Esophagus mucosa (tissue), 1 donor: ENCODE data around the gene CINP. TPM values are rescaled to one million over a fixed set of nuclear protein-coding genes. Genes with fewer than 3 reads are reported as not detected.

ENCODE experiments used
- ATAC-seq: fragments of 200-7000 bp; cut with Tn5 transposase; one replicate; pipeline ENCODE4 v1.9.1; 2020
- total RNA-seq: library from RNA; stranded (reverse); gene quantifications from one replicate; pipeline ENCODE4 v1.2.4, GENCODE V29; 2023
- donor health status: DM: yes; HTN: yes; CAD: no.

Gene CINP
- 29.6 TPM for total RNA-seq

DNA sequence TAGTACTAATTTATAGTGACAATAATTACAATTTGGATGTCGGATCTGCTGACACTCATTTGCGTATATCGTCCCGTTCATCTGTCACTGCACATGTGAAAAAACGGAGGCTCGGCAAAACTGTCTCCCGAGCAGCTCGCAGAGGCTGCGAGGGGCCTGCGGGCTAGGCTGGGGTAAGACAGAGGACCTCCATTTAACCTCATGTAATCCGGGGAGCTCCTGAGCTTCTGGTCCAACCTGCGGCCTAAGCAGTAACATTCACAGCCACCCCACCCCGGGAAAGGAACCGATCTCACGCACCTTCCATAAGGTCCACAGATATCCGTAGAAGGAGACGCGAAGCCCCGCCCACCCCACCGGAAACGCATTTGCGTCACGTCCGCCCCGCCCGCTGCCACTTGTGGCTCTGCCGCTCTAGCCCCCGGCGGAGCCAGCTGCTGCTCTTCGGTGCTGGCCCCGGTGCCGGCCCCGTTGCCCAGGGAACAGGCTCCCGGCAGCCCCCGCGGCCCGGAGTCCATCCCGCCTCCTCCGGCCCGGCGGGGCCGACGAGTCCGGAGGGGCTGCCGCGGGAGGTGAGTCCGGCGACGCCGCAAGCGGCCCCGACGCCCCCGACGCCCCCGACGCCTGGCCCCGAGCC is at the start of gene CINP, which contains the start of gene TECPR2:
TSS of gene CINP (minus strand) at position 346 of the 637 bp plus-strand sequence. CDS start at position 307, 39 bp downstream.
TSS of gene TECPR2 (plus strand) at position 397 of the 637 bp plus-strand sequence. CDS start 13,781 bp downstream, outside the sequence.
- peak; percentile 97 for ATAC-seq

DNA sequence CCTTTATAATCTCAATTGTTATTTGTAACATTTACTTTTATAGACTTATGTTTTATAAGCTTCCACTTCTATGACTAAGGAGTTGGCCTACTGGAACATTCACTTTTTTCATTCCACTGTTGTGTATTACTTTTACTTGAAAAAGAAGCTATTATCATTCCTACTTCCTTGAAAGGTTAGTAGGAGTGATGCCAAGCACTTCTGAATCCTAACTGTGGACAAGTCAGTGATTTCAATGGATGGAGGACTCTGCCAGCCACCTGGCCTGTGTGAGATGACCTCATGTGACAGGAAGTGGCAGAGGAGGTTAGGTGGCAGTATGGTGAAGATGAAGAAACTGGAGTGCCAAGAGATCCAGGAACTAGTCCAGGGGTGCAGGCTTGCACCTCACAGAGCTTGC is 46.0 kb upstream of the CINP start:
- no peak for ATAC-seq

DNA sequence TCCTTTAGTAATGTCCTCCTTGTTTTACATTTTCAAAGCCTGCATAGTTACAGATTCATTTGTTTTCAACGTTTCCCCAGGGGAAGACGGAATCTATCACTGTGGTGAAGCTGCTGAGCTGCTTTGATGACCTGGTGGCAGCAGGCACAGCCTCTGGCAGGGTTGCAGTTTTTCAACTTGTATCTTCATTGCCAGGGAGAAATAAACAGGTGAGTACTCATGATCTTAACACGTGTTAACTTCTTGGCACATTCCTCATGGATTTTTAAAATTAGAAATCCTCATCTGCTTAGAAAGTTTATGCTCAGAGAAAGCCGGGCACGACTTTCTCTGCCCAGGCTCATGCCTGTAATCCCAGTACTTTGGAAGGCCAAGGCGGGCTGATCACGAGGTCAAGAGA is 44.6 kb upstream of the CINP start:
- ATAC-seq = no peak

DNA sequence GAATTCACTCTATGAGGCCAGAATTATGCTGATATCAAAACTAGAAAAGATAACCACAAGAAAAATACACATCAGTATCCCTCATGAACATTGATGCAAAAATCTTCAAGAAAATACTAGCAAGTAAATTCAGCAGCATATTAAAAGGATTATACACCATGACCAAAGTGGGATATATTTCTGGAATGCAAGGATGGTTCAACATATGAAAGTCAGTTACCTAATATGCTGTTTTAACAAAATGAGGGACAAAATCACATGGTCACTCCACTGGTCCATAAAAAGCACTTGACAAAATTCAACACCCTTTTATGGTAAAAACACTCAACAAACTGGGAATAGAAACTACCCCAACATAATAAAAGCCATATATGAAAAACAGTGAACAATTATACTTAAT is 40.3 kb upstream of the CINP start:
- ATAC-seq = no peak

DNA sequence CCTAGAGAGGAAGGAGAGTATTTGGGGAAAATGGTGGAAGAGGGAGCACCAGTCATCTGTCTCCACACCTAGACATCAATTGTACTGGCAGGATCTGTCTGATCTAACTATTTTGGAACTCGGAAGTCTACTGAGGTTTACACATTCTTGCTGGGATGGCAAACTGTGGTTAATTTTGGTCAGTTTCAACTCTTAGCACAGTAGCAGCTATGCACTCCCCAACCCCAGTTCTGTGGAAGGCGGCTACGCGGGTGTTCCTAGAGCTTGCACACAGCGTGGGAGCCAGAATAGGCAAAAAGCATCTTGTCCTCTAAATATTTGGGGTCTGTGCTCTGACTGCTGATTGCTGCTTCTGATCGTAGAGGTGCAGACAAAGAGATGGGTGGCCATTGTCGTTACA is 33.8 kb upstream of the CINP start:
- no peak for ATAC-seq

DNA sequence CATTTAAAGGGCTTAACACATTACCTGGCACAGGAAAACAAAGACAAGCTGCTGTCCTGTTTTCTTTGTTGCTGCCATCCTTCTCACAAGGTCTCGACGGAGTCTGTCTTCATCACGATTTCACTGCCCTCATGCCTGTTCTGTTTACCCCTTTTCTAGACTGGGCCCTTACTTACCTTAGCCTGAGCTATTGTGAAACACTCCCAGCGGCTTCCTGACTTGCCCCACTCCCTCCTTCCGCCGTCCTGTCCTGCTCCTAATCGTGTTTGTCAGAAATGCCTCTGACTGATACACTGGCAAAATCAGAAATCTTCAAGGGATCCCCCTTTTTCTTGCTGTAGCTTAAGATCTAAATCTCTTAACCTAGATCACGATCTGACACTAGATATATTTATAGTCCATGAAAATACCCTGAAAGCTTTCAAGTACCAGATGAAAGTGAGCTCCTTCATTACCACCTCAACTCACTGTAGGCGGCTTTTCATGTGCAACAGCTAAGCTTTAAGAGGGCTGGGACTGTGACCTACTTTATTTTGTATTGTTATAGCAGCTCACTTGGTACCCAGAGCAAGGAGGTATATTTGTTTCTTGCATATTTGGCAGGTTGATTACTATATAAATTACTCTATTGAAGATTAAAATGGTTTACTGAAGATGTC is 32.2 kb upstream of the CINP start:
- no peak for ATAC-seq

DNA sequence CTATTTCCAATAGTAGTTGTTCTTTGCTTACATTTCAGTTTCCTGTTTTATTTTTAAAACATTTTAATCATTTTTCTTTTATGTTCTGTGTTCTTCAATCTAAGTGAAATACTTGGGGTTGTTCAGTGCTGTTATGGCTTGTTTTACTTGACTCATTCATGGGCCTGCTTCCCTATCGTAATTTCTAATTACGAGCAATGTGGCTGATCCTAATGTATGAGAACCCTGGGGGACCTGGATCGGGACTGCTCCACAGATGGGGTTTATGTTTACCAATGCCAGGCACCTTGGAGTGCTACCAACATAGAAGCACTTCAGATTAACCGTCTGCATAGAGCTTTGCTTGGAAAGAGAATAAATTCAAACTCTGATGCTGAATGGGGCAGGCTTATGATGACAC is 29.8 kb upstream of the CINP start:
- ATAC-seq = no peak

DNA sequence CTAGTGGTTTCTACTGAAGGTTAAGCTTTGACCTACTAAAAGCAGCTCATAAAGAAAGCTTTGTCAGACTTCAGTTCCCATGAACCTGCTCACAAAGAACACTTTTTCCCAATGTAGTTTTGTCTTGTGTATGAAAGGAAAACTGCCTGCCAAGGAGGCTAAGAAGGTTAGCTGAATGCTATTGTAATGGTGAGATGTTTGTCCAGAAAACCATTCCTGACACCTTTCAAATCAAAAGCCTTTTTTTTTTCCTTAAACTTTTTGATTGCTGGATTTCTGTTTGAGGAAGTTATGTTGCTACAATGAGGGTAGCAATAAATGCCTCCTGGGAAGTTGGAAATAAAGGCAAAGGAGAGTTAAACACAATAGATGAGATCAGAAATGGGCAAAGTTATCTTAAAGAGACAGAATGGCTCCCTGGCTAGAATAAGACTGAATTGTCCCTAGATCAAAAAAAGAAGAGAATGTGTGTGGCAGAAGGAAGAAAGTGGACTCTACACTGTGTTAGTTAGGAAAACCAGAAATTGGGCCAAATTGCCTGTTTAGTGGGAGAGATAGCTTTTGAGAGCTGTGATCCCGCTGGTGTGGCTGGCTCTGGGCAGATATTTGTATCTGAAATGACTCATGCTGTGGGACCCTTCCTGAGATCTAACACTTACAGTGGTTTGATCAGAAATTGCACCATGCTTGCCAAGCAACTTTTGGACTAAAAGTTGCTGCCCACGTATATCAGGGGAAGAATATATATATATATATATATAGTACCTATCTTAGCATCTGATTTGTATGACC is 27.6 kb upstream of the CINP start:
- no peak for ATAC-seq

DNA sequence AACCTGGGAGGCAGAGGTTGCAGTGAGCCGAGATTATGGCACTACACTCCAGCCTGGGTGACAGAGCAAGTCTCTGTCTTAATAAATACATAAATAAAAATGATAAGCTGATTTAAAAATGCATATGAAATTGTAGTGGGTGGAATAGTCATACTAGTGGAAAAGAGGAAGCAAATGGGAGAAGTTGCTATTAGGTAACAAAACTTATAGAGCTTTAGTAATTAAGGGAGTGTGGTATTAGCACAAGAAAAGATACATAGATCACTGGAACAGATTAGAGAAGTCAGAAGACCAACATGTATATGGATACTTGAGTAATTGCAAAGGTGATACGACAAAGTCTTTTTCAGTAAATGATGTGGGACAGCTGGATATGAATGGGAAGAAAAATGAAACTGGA is 26.6 kb upstream of the CINP start:
- ATAC-seq = no peak

DNA sequence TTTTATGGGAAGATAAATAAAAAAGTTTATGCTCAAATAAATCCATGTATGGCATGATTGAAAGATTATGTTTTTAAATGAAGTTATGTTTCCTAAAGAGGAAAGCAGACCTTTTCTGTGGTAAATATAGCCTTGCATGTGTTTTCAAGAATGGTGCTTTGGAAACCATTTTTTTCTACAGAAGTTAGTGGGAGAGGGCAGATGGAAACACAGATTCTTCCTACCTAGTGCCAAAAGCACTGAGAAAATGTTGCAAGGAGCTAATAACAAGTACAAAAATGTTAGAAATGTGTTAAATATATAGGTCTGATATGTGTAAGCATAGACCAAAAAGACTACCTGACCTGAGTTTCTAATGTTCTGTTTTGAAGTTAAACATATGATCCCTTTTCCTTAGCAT is 24.4 kb upstream of the CINP start:
- ATAC-seq = no peak

DNA sequence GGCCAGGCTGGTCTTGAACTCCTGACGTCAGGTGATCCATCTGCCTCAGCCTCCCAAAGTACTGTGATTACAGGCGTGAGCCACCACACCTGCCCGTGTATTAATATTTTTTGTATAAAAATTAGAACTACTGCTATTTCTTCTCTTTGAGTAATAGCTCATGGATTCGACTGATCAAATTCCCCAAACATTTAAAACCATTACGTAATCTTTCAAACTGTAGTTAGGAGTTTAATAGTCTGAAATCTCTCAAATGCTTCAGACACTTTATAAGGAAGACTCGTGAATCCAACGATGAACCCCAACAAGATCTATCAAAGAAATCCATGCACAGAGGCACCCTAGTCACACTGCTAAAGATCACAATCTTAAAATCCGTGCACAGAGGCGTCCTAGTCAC is 16.1 kb upstream of the CINP start:
- ATAC-seq = no peak

DNA sequence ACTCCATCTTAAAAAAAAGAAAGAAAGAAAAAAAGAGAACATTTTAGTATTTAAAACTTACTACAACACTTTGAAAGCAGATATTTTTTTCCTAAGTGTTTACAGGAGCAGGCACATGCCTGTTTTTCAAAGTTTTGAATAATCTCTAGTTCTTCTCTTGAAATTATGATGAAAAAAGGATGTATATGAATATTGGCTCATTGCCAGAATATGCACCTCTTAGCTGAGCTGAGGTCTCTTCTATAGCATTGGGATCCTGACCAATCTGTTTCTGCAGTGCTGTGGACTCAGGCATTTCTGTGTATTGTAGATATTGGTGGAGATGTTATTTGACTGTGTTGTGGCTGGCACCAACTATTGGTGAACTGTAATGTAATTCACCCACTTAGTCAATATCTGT is 15.0 kb upstream of the CINP start:
- no peak for ATAC-seq

DNA sequence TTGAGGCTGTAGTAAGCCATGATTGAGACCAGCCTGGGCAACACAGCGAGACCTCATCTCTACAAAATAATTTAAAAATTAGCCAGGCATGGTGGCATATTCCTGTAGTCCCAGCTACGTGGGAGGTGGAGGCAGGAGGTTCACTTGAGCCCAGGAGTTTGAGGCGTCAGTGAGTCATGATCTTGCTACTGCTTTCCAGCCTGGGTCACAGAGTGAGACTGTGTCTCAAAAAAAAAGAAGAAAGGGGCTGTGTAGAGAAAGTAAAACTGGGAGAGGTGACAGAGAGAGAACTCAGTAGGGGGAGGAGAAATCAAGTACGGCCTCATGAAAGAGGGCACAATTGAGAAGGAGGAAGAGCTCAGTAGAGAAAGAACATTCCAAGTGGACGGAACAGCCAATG is 12.4 kb upstream of the CINP start:
- ATAC-seq = no peak

DNA sequence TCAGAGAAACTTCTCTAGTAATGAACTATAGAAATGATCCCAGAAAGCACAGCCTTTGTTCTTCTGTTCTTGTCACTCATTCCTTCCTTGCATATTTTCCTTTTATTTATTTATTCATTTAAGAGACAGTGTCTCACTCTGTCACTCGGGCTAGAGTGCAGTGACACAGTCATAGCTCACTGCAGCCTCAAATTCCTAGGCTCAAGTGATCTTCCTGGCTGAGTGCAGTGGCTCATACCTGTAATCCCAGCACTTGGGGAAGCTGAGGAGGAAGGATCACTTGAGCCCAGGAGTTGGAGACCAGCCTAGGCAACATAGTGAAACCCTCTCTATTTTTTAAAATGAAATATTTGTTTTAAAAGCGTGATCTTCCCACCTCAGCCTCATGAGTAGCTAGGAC is 11.6 kb upstream of the CINP start:
- ATAC-seq = no peak

DNA sequence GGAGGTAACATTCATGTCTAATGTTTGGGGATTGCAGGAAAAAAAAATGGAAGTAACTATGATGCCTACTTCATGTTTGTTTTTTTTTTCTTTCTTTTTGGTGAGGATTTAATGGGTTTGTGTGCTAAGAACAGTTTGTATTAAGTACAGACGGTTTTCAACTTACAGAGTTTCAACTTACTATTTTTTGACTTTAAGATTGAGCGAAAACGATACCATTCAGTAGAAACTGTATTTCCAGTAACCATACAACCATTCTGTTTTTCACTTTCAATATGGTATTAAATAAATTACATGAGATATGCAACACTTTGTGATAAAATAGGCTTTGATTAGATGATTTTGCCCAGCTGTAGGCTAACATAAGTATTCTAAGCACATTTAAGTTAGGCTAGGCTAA is 10.4 kb upstream of the CINP start:
- no peak for ATAC-seq

DNA sequence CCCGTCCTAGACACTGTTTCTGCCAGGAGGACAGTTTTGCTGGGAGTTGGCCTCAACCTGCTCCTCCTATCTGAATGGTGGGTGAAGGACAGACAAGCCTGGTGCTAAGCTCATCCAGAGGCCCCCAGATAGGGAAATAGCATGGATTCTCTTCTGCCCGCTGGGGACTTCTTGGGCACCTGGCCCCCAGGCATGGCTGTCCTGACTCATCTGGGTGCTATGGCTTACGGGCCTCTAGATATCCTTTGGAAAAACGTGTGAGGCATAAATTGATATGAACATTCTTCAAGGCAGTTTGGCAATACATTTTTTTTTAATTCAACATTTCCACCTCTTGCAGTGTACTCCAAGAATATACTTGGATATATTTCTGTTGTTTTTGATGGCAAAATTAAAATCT is 8.7 kb upstream of the CINP start:
- no peak for ATAC-seq

DNA sequence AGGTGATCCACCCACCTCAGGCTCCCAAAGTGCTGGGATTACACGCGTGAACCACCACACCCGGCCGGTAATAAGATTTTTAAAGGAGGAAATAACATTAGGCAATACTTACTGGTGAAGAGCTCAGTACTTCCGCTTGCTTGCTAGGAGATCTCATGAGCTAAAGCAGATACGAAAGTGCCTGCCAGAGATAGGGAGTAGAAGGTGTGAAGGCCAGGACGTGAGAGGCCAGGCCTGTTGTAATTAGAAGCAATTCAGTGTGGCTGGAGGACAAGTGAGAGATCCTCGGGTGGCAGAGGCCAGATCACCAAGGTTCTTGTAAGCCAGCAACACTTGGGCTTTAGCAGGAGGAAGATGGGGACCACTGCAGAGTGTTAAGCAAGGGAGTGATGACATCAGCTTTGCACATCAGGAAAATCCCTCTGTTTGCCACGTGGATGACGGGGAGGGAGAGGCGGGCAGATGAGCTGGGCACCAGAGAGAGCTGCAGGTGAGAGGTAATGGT is 7.7 kb upstream of the CINP start:
- ATAC-seq = peak; percentile 35

DNA sequence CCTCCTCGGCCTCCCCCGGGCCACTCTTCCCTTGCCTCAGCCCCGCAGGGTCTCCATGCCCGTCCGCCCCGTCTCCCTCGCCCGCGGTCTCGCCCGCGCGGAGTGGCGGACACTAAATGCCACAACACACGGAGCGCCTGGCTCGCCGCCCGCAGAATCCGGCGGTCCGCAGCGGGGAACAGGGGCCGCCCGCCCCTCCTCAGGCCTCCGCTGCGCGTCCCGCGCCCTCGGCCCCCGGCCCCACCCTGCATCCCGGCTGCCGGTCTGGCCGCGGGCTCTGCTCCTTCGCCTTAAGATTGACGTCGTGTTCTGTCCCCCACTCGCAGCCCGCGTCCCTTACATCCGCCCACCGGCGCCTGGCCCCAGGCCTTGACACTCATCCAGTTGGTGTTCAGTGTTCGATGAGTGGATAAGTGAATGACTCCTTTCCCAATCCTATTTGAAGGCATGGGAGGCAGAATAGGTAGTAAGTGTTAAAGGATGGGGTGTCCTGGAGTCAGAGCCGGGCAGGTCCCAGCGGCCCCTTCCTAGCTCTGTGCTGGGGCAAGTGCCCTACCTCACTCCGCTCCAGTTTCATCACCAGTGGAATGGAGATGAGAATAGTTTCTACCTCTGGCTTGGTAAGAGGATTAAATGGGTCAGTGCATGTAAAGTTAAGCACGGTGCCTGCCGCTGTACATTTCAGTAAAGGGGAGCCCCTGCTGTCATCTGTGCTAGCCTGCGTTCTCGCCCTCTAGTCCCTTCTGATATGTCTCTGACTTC is 673 bp upstream of the CINP start:
- ATAC-seq = peak; percentile 30

DNA sequence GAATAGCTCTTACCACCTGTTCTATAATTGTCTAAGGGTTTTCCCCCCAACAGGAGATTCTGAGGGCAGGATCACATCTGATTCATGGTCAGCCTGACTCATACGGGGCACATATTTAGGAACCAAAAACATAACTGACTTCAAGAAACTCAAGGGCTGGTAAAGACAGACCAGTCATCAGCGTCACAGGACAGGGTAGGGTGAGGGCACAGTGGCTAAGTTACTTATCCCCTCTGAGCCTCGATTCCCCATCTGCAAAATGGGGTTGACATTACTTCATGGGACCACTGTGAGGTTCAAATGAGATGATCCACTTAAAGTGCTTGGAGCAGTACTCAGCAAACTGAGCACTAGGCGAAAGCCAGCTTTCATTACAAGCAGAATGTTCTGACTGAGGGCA is 606 bp downstream of the CINP start:
- peak; percentile 68 for ATAC-seq

DNA sequence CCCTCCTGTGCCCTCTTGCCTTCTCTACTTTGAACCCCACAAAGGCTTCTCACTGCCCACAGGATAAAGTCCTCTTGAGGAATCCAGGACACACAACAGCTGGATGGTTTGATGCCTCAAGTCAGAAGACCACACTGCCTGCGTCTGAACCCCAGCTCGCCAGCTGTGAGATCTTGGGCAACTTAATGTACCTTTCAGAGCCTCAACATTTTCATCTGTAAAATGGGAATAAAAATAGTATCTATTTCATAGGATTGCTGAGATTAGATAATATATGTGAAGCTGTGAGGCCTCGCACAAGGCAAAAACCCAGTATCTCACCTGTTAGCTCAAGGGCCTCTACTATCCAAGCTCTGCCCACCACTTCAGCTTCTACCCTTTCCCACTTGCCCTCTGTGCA is 2.3 kb downstream of the CINP start:
- ATAC-seq = no peak

DNA sequence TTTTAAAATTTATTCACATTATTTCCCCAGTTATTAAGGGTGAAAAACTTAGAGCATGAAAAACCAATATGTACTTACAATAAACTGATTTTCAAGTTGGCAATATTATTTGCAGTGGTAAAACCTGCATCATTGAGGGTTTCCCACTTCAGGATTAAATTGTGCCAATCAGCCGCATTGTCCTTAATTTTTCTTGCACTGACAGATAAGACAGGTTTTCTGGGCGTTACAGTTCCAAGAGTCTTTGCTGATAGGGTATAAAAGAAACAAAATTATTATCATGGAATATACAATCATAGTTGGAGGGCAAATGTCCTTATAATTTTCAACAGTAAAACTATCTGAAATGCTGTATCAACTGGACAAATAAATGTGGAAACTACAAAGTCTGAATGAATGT is 3.3 kb downstream of the CINP start:
- ATAC-seq = no peak

DNA sequence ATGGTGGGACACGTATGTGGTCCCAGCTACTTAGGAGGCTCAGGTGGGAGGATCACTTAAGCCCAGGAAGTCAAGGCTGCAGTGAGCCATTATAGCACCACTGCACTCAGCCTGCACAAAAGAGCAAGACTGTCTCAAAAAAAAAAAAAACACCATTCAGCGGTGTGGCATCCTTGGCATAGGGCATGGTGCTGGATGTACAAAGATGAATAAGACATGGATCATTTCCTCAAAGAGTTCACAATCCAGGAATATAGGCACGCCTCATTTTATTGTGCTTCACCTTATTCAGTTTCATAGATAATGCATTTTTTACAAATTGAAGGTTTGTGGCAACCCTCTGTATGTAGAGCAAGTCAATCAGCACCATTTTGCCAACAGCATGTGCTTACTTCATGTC is 6.4 kb downstream of the CINP start:
- no peak for ATAC-seq

DNA sequence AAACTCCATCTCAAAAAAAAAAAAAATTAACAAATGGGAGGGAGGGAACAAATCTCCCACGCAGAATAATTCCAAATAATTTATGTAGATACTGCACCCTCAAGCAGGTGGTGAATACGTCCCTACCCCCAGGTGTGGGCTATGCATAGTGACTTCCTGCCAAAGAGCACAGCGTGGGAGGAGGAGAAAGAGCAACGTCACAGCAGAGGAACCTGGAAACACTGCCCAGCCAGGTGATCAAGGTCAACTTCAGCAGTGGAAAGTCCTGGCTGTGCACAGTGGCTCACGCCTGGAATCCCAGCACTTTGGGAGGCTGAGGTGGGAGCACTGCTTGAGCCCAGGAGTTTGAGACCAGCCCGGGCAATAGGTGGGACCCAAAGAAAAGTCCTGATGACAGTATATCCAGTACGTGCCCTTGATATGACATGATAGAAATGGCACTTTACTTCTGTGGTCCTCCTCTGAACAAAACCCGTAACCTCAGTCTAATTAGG is 9.5 kb downstream of the CINP start:
- no peak for ATAC-seq
